ENCODE results near the gene ANO10.

ANO10 gene

GRCh38 chr3:43627360-43627759 is 5.5 kb upstream of the ANO10 start:
- H3K27ac ChIP-seq, result no peak overlapping the region
- no peak for TF ChIP-seq CTCF (conservative IDR thresholded peaks at IDR 0.05; ENCODE audit: low read depth)
- ChIA-PET POLR2A (ENCODE audit: low non-redundant PET) (no interaction called here), CTCF (no interaction called here)
- no peak for DNase-seq (ENCODE audit: low spot score)

GRCh38 chr3:43624619-43625305 is 3.0 kb upstream of the ANO10 start:
- TF ChIP-seq CTCF (conservative IDR thresholded peaks at IDR 0.05; ENCODE audit: low read depth), result no peak
- no peak overlapping the region for H3K27ac ChIP-seq
- CTCF ChIA-PET, result no interaction called here
- POLR2A ChIA-PET (ENCODE audit: low non-redundant PET), result no interaction called here
- DNase-seq (ENCODE audit: low spot score), result no peak

GRCh38 chr3:43620831-43621655 is 768 bp downstream of the ANO10 start:
- CTCF ChIA-PET, result no interaction called here
- peak overlapping the region; percentile 83 for H3K27ac ChIP-seq
- DNase-seq (ENCODE audit: low spot score), result peak; percentile 2
- POLR2A ChIA-PET (ENCODE audit: low non-redundant PET), result interaction anchor here (0.6 kb wide), 1 partner anchor 838 kb away, joined by 6 read pairs; no protein-coding TSS in a partner anchor
- TF ChIP-seq CTCF (conservative IDR thresholded peaks at IDR 0.05; ENCODE audit: low read depth), result no peak

- no peak for DNase-seq (ENCODE audit: low spot score)
- no peak for TF ChIP-seq CTCF (conservative IDR thresholded peaks at IDR 0.05; ENCODE audit: low read depth)
- POLR2A ChIA-PET (ENCODE audit: low non-redundant PET), result no interaction called here
- CTCF ChIA-PET, result no interaction called here
- no peak overlapping the region for H3K27ac ChIP-seq
These were observed 2.2 kb downstream of the ANO10 start for GRCh38 chr3:43619588-43619987.

- no peak for TF ChIP-seq CTCF (conservative IDR thresholded peaks at IDR 0.05; ENCODE audit: low read depth)
- DNase-seq (ENCODE audit: low spot score), result no peak
- POLR2A ChIA-PET (ENCODE audit: low non-redundant PET), result no interaction called here
- CTCF ChIA-PET, result no interaction called here
- no peak overlapping the region for H3K27ac ChIP-seq
These were observed 3.7 kb downstream of the ANO10 start for GRCh38 chr3:43618142-43618541.

- POLR2A ChIA-PET (ENCODE audit: low non-redundant PET), result no interaction called here
- DNase-seq (ENCODE audit: low spot score), result no peak
- no peak for TF ChIP-seq CTCF (conservative IDR thresholded peaks at IDR 0.05; ENCODE audit: low read depth)
- no peak overlapping the region for H3K27ac ChIP-seq
- CTCF ChIA-PET, result no interaction called here
These were observed 5.8 kb downstream of the ANO10 start for GRCh38 chr3:43616034-43616433.
